Tibial nerve (tissue), 3 donors: ENCODE measurements around the gene HIGD1A.

Experiments used
- CTCF ChIP-seq, 5 experiments: fragments of 200-600 bp in 3 of 5; fragments of 450-650 bp in 2 of 5; sonication (generic) in 3 of 5; IDR thresholded peaks; one replicate each; pipeline ENCODE4 v1.5.1; 2016 to 2019; ENCODE audit warnings: antibody characterized with exemption in 5 of 5, mild to moderate bottlenecking in 3 of 5, moderate library complexity in 2 of 5
- POLR2A ChIP-seq, 2 donors: fragments of 450-650 bp; IDR thresholded peaks; one replicate each; pipeline ENCODE4 v1.6.1; 2017; ENCODE audit warnings: antibody characterized with exemption in 2 of 2, mild to moderate bottlenecking in 2 of 2, moderate library complexity in 2 of 2

DNA sequence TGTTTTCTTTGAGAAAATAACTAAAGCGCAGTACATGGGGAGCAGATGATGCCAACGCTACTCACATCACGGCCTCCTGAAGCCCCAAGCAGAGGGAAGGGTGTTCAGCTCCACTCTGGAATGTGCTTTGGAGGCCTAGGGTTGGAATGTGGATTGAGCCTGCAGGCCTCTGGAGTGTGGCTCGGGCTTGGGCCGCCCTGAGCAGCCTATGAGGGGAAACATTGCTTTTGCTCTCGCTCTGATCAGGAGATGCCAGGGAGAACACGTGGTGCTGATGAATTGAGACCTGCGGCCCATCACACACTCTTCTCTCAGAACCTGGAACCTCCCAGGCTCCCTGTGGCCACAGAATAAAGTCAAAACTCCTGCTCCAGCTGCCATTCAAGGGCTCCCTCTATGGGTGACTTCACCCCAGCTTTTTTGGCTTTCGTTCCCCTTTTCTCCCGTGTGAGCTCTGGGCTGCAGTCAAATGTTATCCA, 54.5 kb downstream of the HIGD1A start:
- TF ChIP-seq CTCF (IDR thresholded peaks at IDR 0.05) (peak; percentile 40 to 63 (median 58)), POLR2A (IDR thresholded peaks at IDR 0.05) (no peak)
